Gastrocnemius medialis (tissue), 4 donors: Measurements from ENCODE around the gene TMCO6.

Source experiments
- CTCF ChIP-seq, 5 experiments: fragments of 450-650 bp in 3 of 5; fragments of 200-600 bp in 2 of 5; sonication (generic) in 2 of 5; IDR thresholded peaks in 4 of 5; conservative IDR thresholded peaks in 1 of 5; 1 replicate in 4 of 5; 2 replicates in 1 of 5; pipeline ENCODE4 v1.5.1; 2016 to 2019; ENCODE audit warnings: antibody characterized with exemption in 5 of 5, mild to moderate bottlenecking in 3 of 5, moderate library complexity in 3 of 5
- POLR2A ChIP-seq, 2 donors: fragments of 450-650 bp; IDR thresholded peaks; one replicate each; pipeline ENCODE4 v1.6.1; 2017; ENCODE audit warnings: antibody characterized with exemption in 2 of 2, mild to moderate bottlenecking in 2 of 2, moderate library complexity in 2 of 2

- TF ChIP-seq CTCF (IDR thresholded peaks at IDR 0.05 in 4 of 5, conservative IDR thresholded peaks at IDR 0.05 in 1 of 5) (no peak), POLR2A (IDR thresholded peaks at IDR 0.05) (peak; percentile 38 to 78)
Observed at GRCh38 chr5:140690941-140691924, 52.0 kb downstream of the TMCO6 start, which contains the start of the genes HARS1 and HARS2.
